NCI-H446 (cell line): Measurements from ENCODE around the gene CFL2.
"Not testable (repeated sequence)": the region's sequence is repeated elsewhere in the genome, so short reads cannot be mapped to it uniquely, and the experiment has no call there.

Experiments
- DNase-seq, 2 experiments: peaks; one replicate each; lab custom pipeline; 2025; lab: John Stamatoyannopoulos, UW

CFL2 gene

GRCh38 chr14:34711796-34712712 is 2.3 kb downstream of the CFL2 start:
- no peak for DNase-seq

GRCh38 chr14:34711169-34711568 is 3.2 kb downstream of the CFL2 start:
- peak; percentile 73 to 92 for DNase-seq

- no peak for DNase-seq
Measured at GRCh38 chr14:34710744-34711143, 3.6 kb downstream of the CFL2 start.

GRCh38 chr14:34710006-34710405 is 4.4 kb downstream of the CFL2 start:
- DNase-seq: no peak

GRCh38 chr14:34707722-34708121 is 6.7 kb downstream of the CFL2 start:
- no peak for DNase-seq

- no peak for DNase-seq
Measured at GRCh38 chr14:34701808-34702207, 12.6 kb downstream of the CFL2 start.

GRCh38 chr14:34700622-34701130 is 13.7 kb downstream of the CFL2 start:
- DNase-seq: no peak

GRCh38 chr14:34699873-34700621 is 14.3 kb downstream of the CFL2 start:
- DNase-seq: peak; percentile 90

GRCh38 chr14:34694216-34694615 is 20.2 kb downstream of the CFL2 start:
- DNase-seq: not testable (repeated sequence)

GRCh38 chr14:34693228-34693939 is 21.0 kb downstream of the CFL2 start:
- peak in 1 of 2 experiments; percentile 72 for DNase-seq

- no peak for DNase-seq
Measured at GRCh38 chr14:34692898-34693227, 21.5 kb downstream of the CFL2 start.

GRCh38 chr14:34692348-34692747 is 22.0 kb downstream of the CFL2 start:
- DNase-seq: no peak

- no peak for DNase-seq
Measured at GRCh38 chr14:34691206-34691605, 23.2 kb downstream of the CFL2 start.

GRCh38 chr14:34688470-34689206 is 25.8 kb downstream of the CFL2 start:
- DNase-seq: no peak

GRCh38 chr14:34685819-34686428 is 28.5 kb downstream of the CFL2 start:
- no peak for DNase-seq

GRCh38 chr14:34684578-34684977 is 29.8 kb downstream of the CFL2 start:
- no peak for DNase-seq

GRCh38 chr14:34682787-34683321 is 31.5 kb downstream of the CFL2 start:
- no peak for DNase-seq

GRCh38 chr14:34680806-34681479 is 33.5 kb downstream of the CFL2 start:
- peak in 1 of 2 experiments; percentile 32 for DNase-seq

GRCh38 chr14:34678735-34679134 is 35.7 kb downstream of the CFL2 start:
- DNase-seq: no peak

- DNase-seq: no peak
Measured at GRCh38 chr14:34678306-34678705, 36.1 kb downstream of the CFL2 start.
